Measurements from ENCODE around the gene MKNK2. TPM values are rescaled to one million over a fixed set of nuclear protein-coding genes. Genes with fewer than 3 reads are reported as not detected.

MKNK2 gene
- total and polyA plus RNA-seq, 10 of the 15 experiments (the other 5 are each of a cell fraction or from before 2014, with no cell fraction given), result 9.6 to 365 (median 69.9) TPM

DNA sequence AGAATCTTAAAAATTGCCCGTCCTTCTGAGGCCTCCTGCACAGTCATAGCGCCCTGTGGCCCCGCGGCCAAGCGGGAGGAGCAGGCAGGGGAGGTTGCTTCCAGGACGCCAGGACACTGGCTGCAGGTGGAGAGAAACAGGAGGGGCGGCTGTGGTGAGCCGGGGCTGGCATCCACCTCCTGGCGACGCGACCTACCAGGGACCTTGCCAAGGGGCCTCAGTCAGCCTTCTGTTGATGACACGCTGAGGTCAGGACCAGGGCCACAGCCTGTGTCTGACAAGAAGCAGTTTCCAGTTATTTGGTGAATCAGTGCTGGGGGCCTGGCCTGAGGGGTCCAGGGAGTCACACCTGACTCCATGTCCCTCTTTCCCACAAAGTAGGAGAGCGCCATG is 13.3 kb upstream of the MKNK2 start:
- no TSS peak for BruUV-seq (replicated peaks)
- intact Hi-C loops (cut with micrococcal nuclease; ENCODE audit: unreplicated experiment) (loop anchor here (5.0 kb wide), 1 partner anchor 47 kb away; the partner anchor contains the start of gene BTBD2), in situ Hi-C loops (cut with MboI) (no loop called here)
- Histone ChIP-seq H3K4me3 (no peak overlapping the region), H2AFZ (ENCODE audit: control insufficient read depth, low read depth, low read length) (no peak overlapping the region), H3K4me2 (ENCODE audit: control insufficient read depth, insufficient read depth) (no peak overlapping the region), H3K9me3 (replicated peaks; ENCODE audit: control insufficient read depth, insufficient read depth, low read length) (no peaks in the 10 kb centered on the region), H3K36me3 (ENCODE audit: control insufficient read depth in 2 of 2, insufficient read depth in 2 of 2, low read length in 1 of 2) (no peaks in the 10 kb centered on the region; a peak in 1 of 4 replicates), H3K27me3 (replicated peaks in 1 of 2; ENCODE audit: control insufficient read depth in 2 of 2, insufficient read depth in 2 of 2, low read length in 1 of 2) (no peaks in the 10 kb centered on the region), H3K79me2 (ENCODE audit: control insufficient read depth, insufficient read depth, low read length) (peaks cover 14% of the 10 kb centered on the region), H3K9ac (ENCODE audit: control insufficient read depth, insufficient read depth, low read length) (no peak overlapping the region), H3K4me1 (ENCODE audit: control insufficient read depth, insufficient read depth, low read length) (peaks cover 18% of the 10 kb centered on the region), H3K27ac (ENCODE audit: control insufficient read depth, insufficient read depth) (no peak overlapping the region), H4K20me1 (ENCODE audit: control insufficient read depth, insufficient read depth) (no peaks in the 10 kb centered on the region)
- ChIA-PET SMC1A (ENCODE audit: uncharacterized antibody, unreplicated experiment) (no interaction called here), CTCF (no interaction called here), RAD21 (ENCODE audit: unreplicated experiment) (no interaction called here), POLR2A (no interaction called here)
- no peak for ATAC-seq
- FAIRE-seq, result no peak
- 37% methylated on average over 13 of the region's 13 CpGs for WGBS (ENCODE audit: insufficient coverage, insufficient replicate concordance, low lambda C conversion rate, missing lambda C conversion rate)
- DNase-seq (ENCODE audit: low read depth, low spot score), result no peak
- TF ChIP-seq ETV6 (conservative IDR thresholded peaks at IDR 0.05 in 1 of 2, IDR thresholded peaks at IDR 0.05 in 1 of 2; ENCODE audit: borderline replicate concordance in 1 of 2, low read depth in 1 of 2) (no peak), CEBPB (IDR thresholded peaks at IDR 0.05; ENCODE audit: borderline replicate concordance in 1 of 2, low read depth in 2 of 2, low read length in 2 of 2) (no peak), SRF (IDR thresholded peaks at IDR 0.05; ENCODE audit: low read depth in 2 of 2, low read length in 2 of 2) (no peak), NFYB (IDR thresholded peaks at IDR 0.05; ENCODE audit: insufficient read depth, low read depth, low read length) (no peak), CHD1 (IDR thresholded peaks at IDR 0.05; ENCODE audit: low read depth, low read length) (no peak), ZBED1 (IDR thresholded peaks at IDR 0.05; ENCODE audit: borderline replicate concordance) (no peak)
- TF ChIP-seq, protein P1, sequence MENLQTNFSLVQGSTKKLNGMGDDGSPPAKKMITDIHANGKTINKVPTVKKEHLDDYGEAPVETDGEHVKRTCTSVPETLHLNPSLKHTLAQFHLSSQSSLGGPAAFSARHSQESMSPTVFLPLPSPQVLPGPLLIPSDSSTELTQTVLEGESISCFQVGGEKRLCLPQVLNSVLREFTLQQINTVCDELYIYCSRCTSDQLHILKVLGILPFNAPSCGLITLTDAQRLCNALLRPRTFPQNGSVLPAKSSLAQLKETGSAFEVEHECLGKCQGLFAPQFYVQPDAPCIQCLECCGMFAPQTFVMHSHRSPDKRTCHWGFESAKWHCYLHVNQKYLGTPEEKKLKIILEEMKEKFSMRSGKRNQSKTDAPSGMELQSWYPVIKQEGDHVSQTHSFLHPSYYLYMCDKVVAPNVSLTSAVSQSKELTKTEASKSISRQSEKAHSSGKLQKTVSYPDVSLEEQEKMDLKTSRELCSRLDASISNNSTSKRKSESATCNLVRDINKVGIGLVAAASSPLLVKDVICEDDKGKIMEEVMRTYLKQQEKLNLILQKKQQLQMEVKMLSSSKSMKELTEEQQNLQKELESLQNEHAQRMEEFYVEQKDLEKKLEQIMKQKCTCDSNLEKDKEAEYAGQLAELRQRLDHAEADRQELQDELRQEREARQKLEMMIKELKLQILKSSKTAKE (IDR thresholded peaks at IDR 0.05; ENCODE audit: low read depth, poor library complexity, severe bottlenecking), result no peak
- TF ChIP-seq, protein P2, sequence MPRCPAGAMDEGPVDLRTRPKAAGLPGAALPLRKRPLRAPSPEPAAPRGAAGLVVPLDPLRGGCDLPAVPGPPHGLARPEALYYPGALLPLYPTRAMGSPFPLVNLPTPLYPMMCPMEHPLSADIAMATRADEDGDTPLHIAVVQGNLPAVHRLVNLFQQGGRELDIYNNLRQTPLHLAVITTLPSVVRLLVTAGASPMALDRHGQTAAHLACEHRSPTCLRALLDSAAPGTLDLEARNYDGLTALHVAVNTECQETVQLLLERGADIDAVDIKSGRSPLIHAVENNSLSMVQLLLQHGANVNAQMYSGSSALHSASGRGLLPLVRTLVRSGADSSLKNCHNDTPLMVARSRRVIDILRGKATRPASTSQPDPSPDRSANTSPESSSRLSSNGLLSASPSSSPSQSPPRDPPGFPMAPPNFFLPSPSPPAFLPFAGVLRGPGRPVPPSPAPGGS (IDR thresholded peaks at IDR 0.05; ENCODE audit: borderline replicate concordance, insufficient read depth, low read depth, low read length, poor library complexity, severe bottlenecking), result no peak
- TF ChIP-seq, protein P3, sequence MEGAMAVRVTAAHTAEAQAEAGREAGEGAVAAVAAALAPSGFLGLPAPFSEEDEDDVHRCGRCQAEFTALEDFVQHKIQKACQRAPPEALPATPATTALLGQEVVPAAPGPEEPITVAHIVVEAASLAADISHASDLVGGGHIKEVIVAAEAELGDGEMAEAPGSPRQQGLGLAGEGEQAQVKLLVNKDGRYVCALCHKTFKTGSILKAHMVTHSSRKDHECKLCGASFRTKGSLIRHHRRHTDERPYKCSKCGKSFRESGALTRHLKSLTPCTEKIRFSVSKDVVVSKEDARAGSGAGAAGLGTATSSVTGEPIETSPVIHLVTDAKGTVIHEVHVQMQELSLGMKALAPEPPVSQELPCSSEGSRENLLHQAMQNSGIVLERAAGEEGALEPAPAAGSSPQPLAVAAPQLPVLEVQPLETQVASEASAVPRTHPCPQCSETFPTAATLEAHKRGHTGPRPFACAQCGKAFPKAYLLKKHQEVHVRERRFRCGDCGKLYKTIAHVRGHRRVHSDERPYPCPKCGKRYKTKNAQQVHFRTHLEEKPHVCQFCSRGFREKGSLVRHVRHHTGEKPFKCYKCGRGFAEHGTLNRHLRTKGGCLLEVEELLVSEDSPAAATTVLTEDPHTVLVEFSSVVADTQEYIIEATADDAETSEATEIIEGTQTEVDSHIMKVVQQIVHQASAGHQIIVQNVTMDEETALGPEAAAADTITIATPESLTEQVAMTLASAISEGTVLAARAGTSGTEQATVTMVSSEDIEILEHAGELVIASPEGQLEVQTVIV (IDR thresholded peaks at IDR 0.05; ENCODE audit: borderline replicate concordance, partially characterized antibody), result no peak
- TF ChIP-seq, protein P4, sequence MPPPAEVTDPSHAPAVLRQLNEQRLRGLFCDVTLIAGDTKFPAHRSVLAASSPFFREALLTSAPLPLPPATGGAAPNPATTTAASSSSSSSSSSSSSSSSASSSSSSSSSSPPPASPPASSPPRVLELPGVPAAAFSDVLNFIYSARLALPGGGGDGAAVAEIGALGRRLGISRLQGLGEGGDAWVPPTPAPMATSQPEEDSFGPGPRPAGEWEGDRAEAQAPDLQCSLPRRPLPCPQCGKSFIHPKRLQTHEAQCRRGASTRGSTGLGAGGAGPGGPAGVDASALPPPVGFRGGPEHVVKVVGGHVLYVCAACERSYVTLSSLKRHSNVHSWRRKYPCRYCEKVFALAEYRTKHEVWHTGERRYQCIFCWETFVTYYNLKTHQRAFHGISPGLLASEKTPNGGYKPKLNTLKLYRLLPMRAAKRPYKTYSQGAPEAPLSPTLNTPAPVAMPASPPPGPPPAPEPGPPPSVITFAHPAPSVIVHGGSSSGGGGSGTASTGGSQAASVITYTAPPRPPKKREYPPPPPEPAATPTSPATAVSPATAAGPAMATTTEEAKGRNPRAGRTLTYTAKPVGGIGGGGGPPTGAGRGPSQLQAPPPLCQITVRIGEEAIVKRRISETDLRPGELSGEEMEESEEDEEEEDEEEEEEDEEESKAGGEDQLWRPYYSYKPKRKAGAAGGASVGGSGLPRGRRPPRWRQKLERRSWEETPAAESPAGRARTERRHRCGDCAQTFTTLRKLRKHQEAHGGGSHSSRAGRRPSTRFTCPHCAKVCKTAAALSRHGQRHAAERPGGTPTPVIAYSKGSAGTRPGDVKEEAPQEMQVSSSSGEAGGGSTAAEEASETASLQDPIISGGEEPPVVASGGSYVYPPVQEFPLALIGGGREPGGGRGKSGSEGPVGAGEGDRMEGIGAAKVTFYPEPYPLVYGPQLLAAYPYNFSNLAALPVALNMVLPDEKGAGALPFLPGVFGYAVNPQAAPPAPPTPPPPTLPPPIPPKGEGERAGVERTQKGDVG (CRISPR knock-in tag; IDR thresholded peaks at IDR 0.05), result no peak
